Epithelial cell of proximal tubule (primary cell): ENCODE data around the gene ADARB2. TPM values are rescaled to one million over a fixed set of nuclear protein-coding genes. Genes with fewer than 3 reads are reported as not detected.

Experiments
- DNase-seq: peaks from one replicate; pipeline ENCODE4 v3.0.0-alpha.2; 2011; ENCODE audit warnings: low read depth
- H3K4me3 ChIP-seq: 2 replicates; pipeline ENCODE4 v1.5.1; 2011; ENCODE audit warnings: low read depth, mild to moderate bottlenecking, low read length
- CTCF ChIP-seq: conservative IDR thresholded peaks from 2 replicates; pipeline ENCODE4 v1.5.1; 2012; ENCODE audit warnings: low read depth, mild to moderate bottlenecking, low read length
- total RNA-seq: library from RNA; depleted of rRNA; stranded (reverse); fragments of >200 nt; gene quantifications from 2 replicates; pipeline ENCODE4 v1.2.3, GENCODE V29; 2015

ADARB2 gene
- total RNA-seq, 1 donor from 2014 or later = 0.63 TPM

- no peak for DNase-seq
Observed at GRCh38 chr10:1687623-1688150, 49.6 kb downstream of the ADARB2 start.

GRCh38 chr10:1687190-1687589 lies 50.1 kb downstream of the ADARB2 start:
- DNase-seq = no peak
- no peak for TF ChIP-seq CTCF

More at GRCh38 chr10:1687623-1688150, 49.6 kb downstream of the ADARB2 start:
- no peak overlapping the region for H3K4me3 ChIP-seq
- TF ChIP-seq CTCF = no peak

GRCh38 chr10:1686491-1686749 lies 50.9 kb downstream of the ADARB2 start:
- H3K4me3 ChIP-seq = no peak overlapping the region
- TF ChIP-seq CTCF = no peak
- no peak for DNase-seq

More at GRCh38 chr10:1687190-1687589, 50.1 kb downstream of the ADARB2 start:
- H3K4me3 ChIP-seq = no peak overlapping the region

GRCh38 chr10:1685699-1686490 lies 51.4 kb downstream of the ADARB2 start:
- H3K4me3 ChIP-seq = no peak overlapping the region
- no peak for TF ChIP-seq CTCF
- DNase-seq = no peak

- DNase-seq = no peak
- no peak for TF ChIP-seq CTCF
- no peak overlapping the region for H3K4me3 ChIP-seq
Observed at GRCh38 chr10:1684991-1685390, 52.3 kb downstream of the ADARB2 start.

GRCh38 chr10:1683649-1684048 lies 53.7 kb downstream of the ADARB2 start:
- no peak overlapping the region for H3K4me3 ChIP-seq
- no peak for TF ChIP-seq CTCF
- no peak for DNase-seq
